RCC 7860 (cell line): ENCODE data around the gene HSP90AA1.

Source experiments
- DNase-seq: peaks from one replicate; pipeline ENCODE4 v3.0.0-alpha.2; 2015; ENCODE audit warnings: low spot score
- FAIRE-seq: peaks from 2 replicates; lab custom pipeline; 2012; peaks lifted over from hg19 to GRCh38; lab: Jason Lieb, UNC

HSP90AA1 gene

GRCh38 chr14:102044566-102044965, 42.3 kb downstream of the HSP90AA1 start:
- DNase-seq (no peak), FAIRE-seq (no peak)

DNA sequence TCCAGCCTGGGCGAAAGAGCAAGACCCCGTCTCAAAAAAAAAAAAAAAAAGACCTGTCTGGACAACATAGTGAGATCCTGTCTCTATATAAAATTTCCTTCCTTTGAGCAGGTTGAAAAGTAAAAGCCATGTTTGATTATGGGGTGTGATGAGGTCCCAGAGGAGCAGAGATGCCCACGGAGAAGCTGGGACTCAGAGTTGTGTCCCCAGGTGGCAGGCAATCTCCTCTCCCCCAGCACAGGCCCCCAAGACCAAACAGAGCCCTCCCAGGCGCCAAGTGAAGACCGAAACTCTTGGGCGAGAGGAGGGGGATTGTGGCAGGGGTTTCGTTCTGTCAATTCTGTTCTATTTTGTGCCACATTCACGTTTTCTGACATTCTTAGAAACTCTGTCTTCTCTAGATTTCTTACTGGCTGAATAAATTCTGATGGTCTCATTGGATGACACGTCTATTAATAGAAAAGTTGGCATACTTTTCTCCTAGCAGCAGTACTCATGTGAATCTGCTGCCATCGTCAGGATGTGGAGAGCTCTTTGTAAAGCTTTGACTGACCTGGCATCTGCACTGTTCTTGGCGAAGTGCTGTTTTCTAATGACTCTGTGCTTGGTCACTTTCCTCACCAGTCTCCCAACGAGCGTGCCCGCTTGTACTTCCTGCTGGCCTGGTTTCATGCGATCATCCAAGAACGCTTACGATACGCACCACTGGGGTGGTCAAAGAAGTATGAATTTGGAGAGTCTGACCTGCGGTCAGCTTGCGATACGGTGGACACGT, 43.4 kb downstream of the HSP90AA1 start:
- FAIRE-seq (no peak), DNase-seq (no peak)

GRCh38 chr14:102042699-102043098, 44.1 kb downstream of the HSP90AA1 start:
- no peak for FAIRE-seq
- no peak for DNase-seq

GRCh38 chr14:102040153-102040552, 46.7 kb downstream of the HSP90AA1 start:
- FAIRE-seq (no peak), DNase-seq (no peak)

GRCh38 chr14:102039157-102039556, 47.7 kb downstream of the HSP90AA1 start:
- FAIRE-seq (no peak), DNase-seq (no peak)

DNA sequence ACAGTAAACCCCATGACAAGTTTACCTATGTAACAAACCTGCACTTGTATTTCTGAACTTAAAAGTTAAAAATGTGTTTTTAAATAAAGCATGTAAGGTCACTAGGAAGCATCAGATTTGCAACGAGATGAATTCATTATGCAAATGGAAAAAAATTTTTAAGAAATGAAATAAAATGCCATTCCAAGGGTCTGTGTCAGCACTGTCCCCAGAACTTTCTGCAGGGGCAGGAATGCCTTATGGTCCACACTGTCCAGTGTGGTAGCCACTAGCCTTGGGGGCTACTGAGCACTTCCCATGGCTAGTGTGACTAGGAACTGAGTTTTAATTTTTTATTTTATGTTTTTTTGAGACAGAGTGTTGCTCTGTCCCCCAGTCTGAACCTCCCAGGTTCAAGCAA, 49.2 kb downstream of the HSP90AA1 start:
- no peak for DNase-seq
- FAIRE-seq, result no peak

- FAIRE-seq, result no peak
- no peak for DNase-seq
Measured at GRCh38 chr14:102035914-102036313, 50.9 kb downstream of the HSP90AA1 start.

DNA sequence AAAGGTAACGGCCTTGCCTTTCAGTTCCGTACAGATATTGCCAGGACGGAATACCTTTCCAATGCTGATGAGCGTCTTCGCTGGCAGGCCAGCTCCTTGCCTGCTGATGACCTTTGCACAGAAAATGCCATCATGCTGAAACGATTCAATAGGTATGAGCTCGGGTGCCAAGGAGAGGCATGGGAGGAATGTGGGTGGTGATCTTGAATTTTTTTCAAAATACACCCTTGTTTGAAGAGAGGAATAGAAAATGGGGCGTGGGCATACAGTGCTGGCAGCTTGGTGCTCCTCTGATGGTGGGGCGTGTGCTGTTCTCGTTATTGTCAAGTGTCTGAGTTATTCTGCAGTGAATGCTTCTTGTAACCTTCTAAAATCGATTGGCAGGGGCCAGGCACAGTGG, 52.5 kb downstream of the HSP90AA1 start:
- FAIRE-seq (no peak), DNase-seq (no peak)

GRCh38 chr14:102033241-102033640, 53.6 kb downstream of the HSP90AA1 start:
- DNase-seq (no peak), FAIRE-seq (no peak)
